Keratinocyte (primary cell): Measurements from ENCODE around the gene CENPS.

ENCODE experiments used
- CTCF ChIP-seq, 3 experiments: IDR thresholded peaks in 1 of 3; conservative IDR thresholded peaks in 1 of 3; optimal IDR thresholded peaks in 1 of 3; 2 replicates in 2 of 3; 3 replicates in 1 of 3; pipeline versions ENCODE3 to v1.5.1; 2011; ENCODE audit warnings: low read length in 3 of 3, mild to moderate bottlenecking in 3 of 3, moderate library complexity in 2 of 3, control low read depth in 1 of 3, inconsistent platforms in 1 of 3; ENCODE audit not compliant: insufficient read depth in 2 of 3; ENCODE audit errors: extremely low read depth in 1 of 3
- EZH2 ChIP-seq: IDR thresholded peaks from one replicate; pipeline ENCODE4 v1.6.1; 2012; ENCODE audit warnings: inconsistent platforms, mild to moderate bottlenecking, low read length, moderate library complexity

GRCh38 chr1:10400013-10400412 is 30.2 kb upstream of the CENPS start:
- TF ChIP-seq CTCF (optimal IDR thresholded peaks at IDR 0.05 in 1 of 3, IDR thresholded peaks at IDR 0.05 in 1 of 3, conservative IDR thresholded peaks at IDR 0.05 in 1 of 3; ENCODE audit: extremely low read depth in 1 of 3, insufficient read depth in 2 of 3, low read length in 3 of 3) (no peak), EZH2 (no peak)
